Measurements from ENCODE around the gene PGAP3. TPM values are rescaled to one million over a fixed set of nuclear protein-coding genes. Genes with fewer than 3 reads are reported as not detected.

PGAP3 gene
- total and polyA plus RNA-seq, 8 donors, result 17.2 to 46.5 (median 39.5) TPM

- Histone ChIP-seq H3K36me3 (peaks cover 0 to 62% of the 10 kb centered on the region in 2 donors), H3K27ac (peak overlapping the region in 1 of 2 donors; percentile 72), H3K27me3 (peaks cover 4 to 24% of the 10 kb centered on the region in 2 donors), H3K9me3 (no peaks in the 10 kb centered on the region), H3K4me1 (peaks cover 7 to 83% of the 10 kb centered on the region in 2 donors), H3K4me3 (no peak overlapping the region)
- intact Hi-C loops (cut with DNase I), result no loop called here
- ATAC-seq, result no peak
- no peak for DNase-seq
- TF ChIP-seq CTCF (IDR thresholded peaks at IDR 0.05), result no peak
These were observed 25.9 kb downstream of the PGAP3 start for GRCh38 chr17:39661744-39662541.

GRCh38 chr17:39660397-39661385, 27.2 kb downstream of the PGAP3 start:
- TF ChIP-seq CTCF (IDR thresholded peaks at IDR 0.05), result no peak
- DNase-seq (no peak), ATAC-seq (no peak)
- Histone ChIP-seq H3K4me1 (peaks cover 7 to 73% of the 10 kb centered on the region in 2 donors), H3K4me3 (no peak overlapping the region), H3K36me3 (peaks cover 0 to 71% of the 10 kb centered on the region in 2 donors), H3K27me3 (peaks cover 0 to 12% of the 10 kb centered on the region in 2 donors), H3K9me3 (no peaks in the 10 kb centered on the region), H3K27ac (peak overlapping the region; percentile 54 to 72)
- intact Hi-C loops (cut with DNase I), result no loop called here

GRCh38 chr17:39660011-39660360, 27.9 kb downstream of the PGAP3 start:
- no peak overlapping the region for H3K4me3 ChIP-seq
- DNase-seq (no peak), ATAC-seq (no peak)
- no peak for TF ChIP-seq CTCF (IDR thresholded peaks at IDR 0.05)
- peak overlapping the region; percentile 54 to 72 for H3K27ac ChIP-seq
- intact Hi-C loops (cut with DNase I), result no loop called here
- peaks cover 0 to 5% of the 10 kb centered on the region in 2 donors for H3K27me3 ChIP-seq
- H3K36me3 ChIP-seq, result peaks cover 0 to 71% of the 10 kb centered on the region in 2 donors
- peaks cover 7 to 72% of the 10 kb centered on the region in 2 donors for H3K4me1 ChIP-seq
- no peaks in the 10 kb centered on the region for H3K9me3 ChIP-seq

- Histone ChIP-seq H3K4me3 (no peak overlapping the region), H3K27me3 (no peaks in the 10 kb centered on the region), H3K9me3 (no peaks in the 10 kb centered on the region), H3K27ac (peak overlapping the region; percentile 54 to 72), H3K4me1 (peaks cover 7 to 77% of the 10 kb centered on the region in 2 donors), H3K36me3 (peaks cover 0 to 76% of the 10 kb centered on the region in 2 donors)
- intact Hi-C loops (cut with DNase I), result no loop called here
- ATAC-seq (no peak), DNase-seq (peak in 1 of 4 donors; percentile 65)
- TF ChIP-seq CTCF (IDR thresholded peaks at IDR 0.05), result no peak
These were observed 28.4 kb downstream of the PGAP3 start for GRCh38 chr17:39659279-39660010.

Measured in left lung (tissue), 10 donors.